GM12878 (cell line): ENCODE results near the gene PTGFRN. TPM values are rescaled to one million over a fixed set of nuclear protein-coding genes. Genes with fewer than 3 reads are reported as not detected.

Experiments
- ATAC-seq: fragments of 200-7000 bp; cut with Tn5 transposase; 3 replicates; pipeline ENCODE4 v1.9.1; 2020; ENCODE audit warnings: mild to moderate bottlenecking, moderate library complexity
- BruUV-seq: library from RNA; stranded (reverse); fragments of 400-500 nt; replicated peaks from 2 replicates; lab custom pipeline; 2021; lab: Mats Ljungman, UMichigan
- CTCF ChIA-PET: fragments of 300-600 bp; sonication (Branson Sonifier 250); formaldehyde crosslinking; extraction: SDS; loops from one replicate; lab custom pipeline; 2021; ENCODE audit warnings: inconsistent platforms; lab: Yijun Ruan, JAX
- POLR2A ChIA-PET: fragments of 350-600 bp; formaldehyde crosslinking; extraction: SDS; loops from one replicate; lab custom pipeline; 2021; ENCODE audit warnings: inconsistent platforms; lab: Charles Lee
- RAD21 ChIA-PET: fragments of 300-600 bp; sonication (Branson Sonifier 250); formaldehyde crosslinking; loops from one replicate; lab custom pipeline; 2023; ENCODE audit warnings: antibody characterized with exemption; ENCODE audit not compliant: unreplicated experiment; lab: Charles Lee
- SMC1A ChIA-PET: fragments of 300-600 bp; sonication (Branson Sonifier 250); formaldehyde crosslinking; loops from one replicate; lab custom pipeline; 2023; ENCODE audit not compliant: unreplicated experiment, uncharacterized antibody; lab: Charles Lee
- DNase-seq: peaks from one replicate; pipeline ENCODE4 v3.0.0-alpha.2; 2011; ENCODE audit warnings: low read depth, low spot score
- FAIRE-seq: peaks from 3 replicates; lab custom pipeline; 2011; peaks lifted over from hg19 to GRCh38; lab: Jason Lieb, UNC
- H2AFZ ChIP-seq: 2 replicates; pipeline ENCODE4 v1.6.0; 2011; ENCODE audit warnings: low read depth, low read length, control low read depth; ENCODE audit not compliant: control insufficient read depth
- H3K27ac ChIP-seq: 2 replicates; pipeline ENCODE4 v1.5.1; 2011; ENCODE audit warnings: control low read depth; ENCODE audit not compliant: control insufficient read depth, insufficient read depth
- H3K27me3 ChIP-seq, 2 experiments: replicated peaks in 1 of 2; 2 replicates each; pipeline versions ENCODE4 v1.6.0 to v1.6.1; 2011; ENCODE audit warnings: low read length in 1 of 2; ENCODE audit not compliant: control insufficient read depth in 2 of 2, insufficient read depth in 2 of 2
- H3K36me3 ChIP-seq, 2 experiments: 2 replicates each; pipeline ENCODE4 v1.5.1; 2011; ENCODE audit warnings: low read length in 1 of 2; ENCODE audit not compliant: control insufficient read depth in 2 of 2, insufficient read depth in 2 of 2
- H3K4me1 ChIP-seq: 2 replicates; pipeline ENCODE4 v1.6.1; 2011; ENCODE audit warnings: mild to moderate bottlenecking, low read length, moderate library complexity, mixed read lengths; ENCODE audit not compliant: control insufficient read depth, insufficient read depth
- H3K4me2 ChIP-seq: 2 replicates; pipeline ENCODE4 v1.6.0; 2011; ENCODE audit warnings: control low read depth; ENCODE audit not compliant: control insufficient read depth, insufficient read depth
- H3K4me3 ChIP-seq: fragments of 200-600 bp; sonication (generic); 2 replicates; pipeline ENCODE4 v1.5.1; 2016
- H3K79me2 ChIP-seq: 2 replicates; pipeline ENCODE4 v1.6.0; 2011; ENCODE audit warnings: low read length; ENCODE audit not compliant: control insufficient read depth, insufficient read depth
- H3K9ac ChIP-seq: 2 replicates; pipeline ENCODE4 v1.8.0; 2011; ENCODE audit warnings: low read length, control low read depth, mixed read lengths; ENCODE audit not compliant: control insufficient read depth, insufficient read depth
- H3K9me3 ChIP-seq: replicated peaks from 3 replicates; pipeline ENCODE4 v1.5.1; 2011; ENCODE audit warnings: mild to moderate bottlenecking, low read length; ENCODE audit not compliant: control insufficient read depth, insufficient read depth
- H4K20me1 ChIP-seq: 2 replicates; pipeline ENCODE4 v1.6.0; 2011; ENCODE audit not compliant: control insufficient read depth, insufficient read depth
- ATF7 ChIP-seq: fragments of 450-650 bp; IDR thresholded peaks from 2 replicates; pipeline ENCODE4 v1.6.1; 2016; ENCODE audit warnings: low read depth, mild to moderate bottlenecking
- CHD4 ChIP-seq: fragments of 200-600 bp; sonication (generic); IDR thresholded peaks from 2 replicates; pipeline ENCODE4 v1.6.1; 2016; ENCODE audit warnings: mild to moderate bottlenecking
- E2F8 ChIP-seq: fragments of 450-650 bp; IDR thresholded peaks from 2 replicates; pipeline ENCODE4 v1.6.1; 2018; ENCODE audit warnings: mild to moderate bottlenecking, low read depth, moderate library complexity; ENCODE audit not compliant: partially characterized antibody
- IRF3 ChIP-seq: fragments of 450-650 bp; IDR thresholded peaks from 2 replicates; pipeline ENCODE4 v1.6.1; 2014; ENCODE audit warnings: mild to moderate bottlenecking
- JUND ChIP-seq: IDR thresholded peaks from 2 replicates; pipeline ENCODE4 v1.6.1; 2012; ENCODE audit warnings: low read depth, mild to moderate bottlenecking, low read length, improper control_type of control experiment, moderate library complexity
- LARP7 ChIP-seq: fragments of 450-650 bp; IDR thresholded peaks from 2 replicates; pipeline ENCODE4 v1.6.1; 2017; ENCODE audit warnings: mild to moderate bottlenecking
- NRF1 ChIP-seq: conservative IDR thresholded peaks from 2 replicates; pipeline ENCODE4 v1.6.1; 2011; ENCODE audit warnings: mild to moderate bottlenecking, low read depth, low read length, improper control_type of control experiment
- POLR2A ChIP-seq: IDR thresholded peaks from 2 replicates; pipeline ENCODE4 v1.6.1; 2011; ENCODE audit warnings: low read depth, mild to moderate bottlenecking, low read length
- RB1 ChIP-seq: fragments of 450-650 bp; formaldehyde crosslinking; IDR thresholded peaks from 2 replicates; pipeline ENCODE4 v1.6.1; 2017; ENCODE audit warnings: mild to moderate bottlenecking, borderline replicate concordance
- SIX5 ChIP-seq: IDR thresholded peaks from 2 replicates; pipeline ENCODE4 v1.6.1; 2011; ENCODE audit warnings: mild to moderate bottlenecking, low read depth, low read length, moderate library complexity; ENCODE audit not compliant: severe bottlenecking
- SMAD5 ChIP-seq: IDR thresholded peaks from 2 replicates; pipeline ENCODE4 v1.6.1; 2016; ENCODE audit warnings: antibody characterized with exemption, low read depth
- YBX1 ChIP-seq: fragments of 450-650 bp; IDR thresholded peaks from 2 replicates; pipeline ENCODE4 v1.6.1; 2016; ENCODE audit warnings: antibody characterized with exemption
- ZBED1 ChIP-seq: IDR thresholded peaks from 2 replicates; pipeline ENCODE4 v1.6.1; 2016; ENCODE audit warnings: borderline replicate concordance
- ZNF24 ChIP-seq: fragments of 450-650 bp; IDR thresholded peaks from 2 replicates; pipeline ENCODE4 v1.6.1; 2017; ENCODE audit warnings: antibody characterized with exemption, mild to moderate bottlenecking
- ZNF622 ChIP-seq: fragments of 450-650 bp; IDR thresholded peaks from 2 replicates; pipeline ENCODE4 v1.6.1; 2017; ENCODE audit warnings: mild to moderate bottlenecking, inconsistent platforms
- WGBS: methylation state at CpG from one replicate; pipeline ENCODE4 v1.1.6; 2016; ENCODE audit warnings: low lambda C conversion rate; ENCODE audit not compliant: insufficient replicate concordance, insufficient coverage; ENCODE audit errors: missing lambda C conversion rate; 5-methylcytosine and 5-hydroxymethylcytosine counted together
- in situ Hi-C: fragments of 300-500 bp; cut with MboI; formaldehyde crosslinking; loops from 9 replicates; pipeline ENCODE4 v1.14.3; 2018; ENCODE audit warnings: mixed read lengths
- intact Hi-C: fragments of 100-400 bp; cut with micrococcal nuclease; formaldehyde crosslinking; loops from one replicate; pipeline ENCODE4 v1.14.2; 2022; ENCODE audit not compliant: unreplicated experiment
- polyA plus RNA-seq, 11 experiments: library from polyadenylated mRNA; depleted of rRNA in 4 of 11; unstranded in 6 of 11; stranded (reverse) in 5 of 11; fragments of >200 nt; fragmentation: Nextera tagmentation in 4 of 11; fragmentation: Illumina TruSeq in 1 of 11; extraction: Ambion mirVana in 4 of 11; extraction: Trizol in 1 of 11; gene quantifications; 1 replicate in 1 of 11; 2 replicates in 10 of 11; pipeline versions ENCODE4 v1.2.1 to v1.2.3, GENCODE V29; 2011 to 2016; ENCODE audit warnings: inconsistent platforms in 2 of 11, missing spikeins in 2 of 11, low read depth in 1 of 11
- total RNA-seq, 4 experiments: library from RNA; depleted of rRNA in 3 of 4; stranded (reverse); fragments of >200 nt in 3 of 4; fragmentation: Illumina TruSeq in 1 of 4; extraction: Trizol in 1 of 4; gene quantifications; 2 replicates each; pipeline versions ENCODE4 v1.2.1 to v1.2.3, GENCODE V29; 2013 to 2021
- TF ChIP-seq, protein P1 (sequence below): IDR thresholded peaks from 2 replicates; pipeline ENCODE4 v1.6.1; 2012; ENCODE audit warnings: low read length, inconsistent platforms
- TF ChIP-seq, protein P2 (sequence below): fragments of 450-650 bp; IDR thresholded peaks from 2 replicates; pipeline ENCODE4 v1.6.1; 2017; ENCODE audit warnings: mild to moderate bottlenecking

PTGFRN gene
- total and polyA plus RNA-seq, 10 of the 15 experiments (the other 5 are each of a cell fraction or from before 2014, with no cell fraction given), result 2.7 to 8.3 (median 5.1) TPM

DNA sequence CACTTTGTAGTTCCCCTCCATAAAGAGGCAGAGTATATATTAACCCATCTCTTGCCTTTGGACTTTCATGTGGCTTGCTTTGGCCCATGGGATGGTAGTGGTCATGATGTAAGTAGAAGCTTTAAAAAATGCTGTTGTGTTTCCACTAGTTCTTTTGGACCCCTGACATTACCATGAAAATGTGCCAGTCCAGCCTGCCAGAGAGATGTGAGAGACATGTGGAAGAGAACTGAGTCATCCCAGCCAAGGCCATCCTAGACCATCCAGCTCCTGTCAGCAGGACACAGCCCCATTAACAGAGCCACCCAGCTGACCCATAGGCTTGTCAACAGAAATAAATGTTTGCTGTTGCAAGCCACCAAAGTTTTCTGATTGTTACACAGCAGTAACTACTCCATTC lies 87.9 kb downstream of the PTGFRN start (continued):
- TF ChIP-seq CHD4 (no peak), ZNF622 (no peak), IRF3 (no peak), NRF1 (no peak), LARP7 (no peak)
- TF ChIP-seq, protein P1, sequence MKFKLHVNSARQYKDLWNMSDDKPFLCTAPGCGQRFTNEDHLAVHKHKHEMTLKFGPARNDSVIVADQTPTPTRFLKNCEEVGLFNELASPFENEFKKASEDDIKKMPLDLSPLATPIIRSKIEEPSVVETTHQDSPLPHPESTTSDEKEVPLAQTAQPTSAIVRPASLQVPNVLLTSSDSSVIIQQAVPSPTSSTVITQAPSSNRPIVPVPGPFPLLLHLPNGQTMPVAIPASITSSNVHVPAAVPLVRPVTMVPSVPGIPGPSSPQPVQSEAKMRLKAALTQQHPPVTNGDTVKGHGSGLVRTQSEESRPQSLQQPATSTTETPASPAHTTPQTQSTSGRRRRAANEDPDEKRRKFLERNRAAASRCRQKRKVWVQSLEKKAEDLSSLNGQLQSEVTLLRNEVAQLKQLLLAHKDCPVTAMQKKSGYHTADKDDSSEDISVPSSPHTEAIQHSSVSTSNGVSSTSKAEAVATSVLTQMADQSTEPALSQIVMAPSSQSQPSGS, result no peak

- POLR2A ChIA-PET, result no interaction called here
- no peak for ATAC-seq
- TF ChIP-seq ZBED1 (no peak), POLR2A (no peak), E2F8 (no peak), ZNF24 (no peak), ATF7 (no peak), SMAD5 (no peak), YBX1 (no peak), SIX5 (no peak), JUND (no peak), RB1 (no peak)
- TF ChIP-seq, protein P1, result no peak
- TF ChIP-seq, protein P2, sequence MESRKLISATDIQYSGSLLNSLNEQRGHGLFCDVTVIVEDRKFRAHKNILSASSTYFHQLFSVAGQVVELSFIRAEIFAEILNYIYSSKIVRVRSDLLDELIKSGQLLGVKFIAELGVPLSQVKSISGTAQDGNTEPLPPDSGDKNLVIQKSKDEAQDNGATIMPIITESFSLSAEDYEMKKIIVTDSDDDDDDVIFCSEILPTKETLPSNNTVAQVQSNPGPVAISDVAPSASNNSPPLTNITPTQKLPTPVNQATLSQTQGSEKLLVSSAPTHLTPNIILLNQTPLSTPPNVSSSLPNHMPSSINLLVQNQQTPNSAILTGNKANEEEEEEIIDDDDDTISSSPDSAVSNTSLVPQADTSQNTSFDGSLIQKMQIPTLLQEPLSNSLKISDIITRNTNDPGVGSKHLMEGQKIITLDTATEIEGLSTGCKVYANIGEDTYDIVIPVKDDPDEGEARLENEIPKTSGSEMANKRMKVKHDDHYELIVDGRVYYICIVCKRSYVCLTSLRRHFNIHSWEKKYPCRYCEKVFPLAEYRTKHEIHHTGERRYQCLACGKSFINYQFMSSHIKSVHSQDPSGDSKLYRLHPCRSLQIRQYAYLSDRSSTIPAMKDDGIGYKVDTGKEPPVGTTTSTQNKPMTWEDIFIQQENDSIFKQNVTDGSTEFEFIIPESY, result no peak
Measured at GRCh38 chr1:116999596-116999995, 89.9 kb downstream of the PTGFRN start.

More at GRCh38 chr1:116999596-116999995, 89.9 kb downstream of the PTGFRN start:
- Histone ChIP-seq H3K4me3 (no peak overlapping the region), H3K9ac (no peak overlapping the region), H3K4me2 (no peak overlapping the region), H3K36me3 (no peaks in the 10 kb centered on the region), H3K27ac (no peak overlapping the region), H3K4me1 (peaks cover 20% of the 10 kb centered on the region), H3K9me3 (no peaks in the 10 kb centered on the region), H4K20me1 (no peaks in the 10 kb centered on the region), H3K79me2 (no peaks in the 10 kb centered on the region), H2AFZ (no peak overlapping the region), H3K27me3 (no peaks in the 10 kb centered on the region)
- no TSS peak for BruUV-seq
- FAIRE-seq, result no peak
- in situ Hi-C loops (no loop called here), intact Hi-C loops (no loop called here)
- ChIA-PET RAD21 (interaction anchor here (1.3 to 2.5 kb wide), 3 partner anchors 41 to 68 kb away, joined by 3 to 12 read pairs (median 9); partner anchors contain the start of gene TTF2), CTCF (interaction anchor here (0.7 to 2.9 kb wide), 4 partner anchors 14 to 274 kb away, joined by 3 to 13 read pairs (median 4); no protein-coding TSS in a partner anchor), SMC1A (interaction anchor here (1.1 to 3.6 kb wide), 6 partner anchors 16 to 425 kb away, joined by 3 to 16 read pairs (median 3); no protein-coding TSS in a partner anchor)
- no peak for DNase-seq
- WGBS, result 44% methylated on average over 3 of the region's 3 CpGs
